ENCODE data around the gene BASP1.

- TF ChIP-seq CTCF (IDR thresholded peaks at IDR 0.05; ENCODE audit: low read length) (no peak), EZH2phosphoT487 (IDR thresholded peaks at IDR 0.05; ENCODE audit: low read length) (no peak), EZH2 (optimal IDR thresholded peaks at IDR 0.05; ENCODE audit: low read depth, low read length) (no peak)
Observed at GRCh38 chr5:17219992-17220391, 2.6 kb downstream of the BASP1 start.
